Measurements from ENCODE around the gene SERPINA1. TPM values are rescaled to one million over a fixed set of nuclear protein-coding genes. Genes with fewer than 3 reads are reported as not detected.

The SERPINA1 gene
- total and polyA plus RNA-seq, 4 donors, result 120 to 1,798 (median 1,122) TPM

Other genes with a start within 250 kb of the SERPINA1 start
- 10 to 100 TPM in 1 of 2 donors, 1 to 10 TPM in 1; 5.3 to 25.9 TPM for gene PPP4R4, start 214.3 kb downstream of the SERPINA1 start, total RNA-seq
- 1 to 10 TPM; 1.6 to 2.3 TPM for gene PPP4R4, start 214.3 kb downstream of the SERPINA1 start, polyA plus RNA-seq
- gene SERPINA10, start 95.3 kb downstream of the SERPINA1 start, total RNA-seq, result under 1 TPM in 1 of 2 donors, not detected in 1; 0.21 TPM
- gene SERPINA10, start 95.3 kb downstream of the SERPINA1 start, polyA plus RNA-seq, result not detected
- gene SERPINA6, start 65.3 kb downstream of the SERPINA1 start, total RNA-seq, result under 1 TPM; 0.34 to 0.77 TPM
- under 1 TPM; 0.18 to 0.35 TPM for gene SERPINA6, start 65.3 kb downstream of the SERPINA1 start, polyA plus RNA-seq
- not detected for gene SERPINA2, start 21.9 kb downstream of the SERPINA1 start, total RNA-seq
- under 1 TPM in 1 of 2 donors, not detected in 1; 0.05 TPM for gene SERPINA2, start 21.9 kb downstream of the SERPINA1 start, polyA plus RNA-seq
- gene SERPINA11, start 64.2 kb upstream of the SERPINA1 start, total RNA-seq, result under 1 TPM in 1 of 2 donors, not detected in 1; 0.21 TPM
- under 1 TPM in 1 of 2 donors, not detected in 1; 0.02 TPM for gene SERPINA11, start 64.2 kb upstream of the SERPINA1 start, polyA plus RNA-seq
- gene SERPINA9, start 87.6 kb upstream of the SERPINA1 start, total RNA-seq, result not detected
- gene SERPINA9, start 87.6 kb upstream of the SERPINA1 start, polyA plus RNA-seq, result not detected
- not detected for gene SERPINA12, start 120.9 kb upstream of the SERPINA1 start, total RNA-seq
- gene SERPINA12, start 120.9 kb upstream of the SERPINA1 start, polyA plus RNA-seq, result not detected
- under 1 TPM in 1 of 2 donors, not detected in 1; 0.18 TPM for gene SERPINA4, start 172.8 kb upstream of the SERPINA1 start, total RNA-seq
- gene SERPINA4, start 172.8 kb upstream of the SERPINA1 start, polyA plus RNA-seq, result not detected
- 1 to 10 TPM in 1 of 2 donors, not detected in 1; 4.3 TPM for gene SERPINA5, start 192.8 kb upstream of the SERPINA1 start, total RNA-seq
- under 1 TPM; 0.14 to 0.52 TPM for gene SERPINA5, start 192.8 kb upstream of the SERPINA1 start, polyA plus RNA-seq
- 100 to 1,000 TPM in 1 of 2 donors, 1 to 10 TPM in 1; 4.9 to 408 TPM for gene SERPINA3, start 223.8 kb upstream of the SERPINA1 start, total RNA-seq
- 100 to 1,000 TPM; 100 to 446 TPM for gene SERPINA3, start 223.8 kb upstream of the SERPINA1 start, polyA plus RNA-seq